GM12875 (cell line): ENCODE measurements around the gene TMEM176A.

Experiments
- H3K4me3 ChIP-seq: one replicate; pipeline ENCODE4 v1.5.1; 2011; ENCODE audit warnings: low read depth, low read length, control low read depth
- TF ChIP-seq, protein P1 (sequence below): IDR thresholded peaks from 2 replicates; pipeline ENCODE4 v1.5.1; 2011; ENCODE audit warnings: low read depth, mild to moderate bottlenecking, control low read depth, inconsistent platforms, low read length, moderate library complexity, borderline replicate concordance; ENCODE audit not compliant: insufficient read depth

The TMEM176A gene

DNA sequence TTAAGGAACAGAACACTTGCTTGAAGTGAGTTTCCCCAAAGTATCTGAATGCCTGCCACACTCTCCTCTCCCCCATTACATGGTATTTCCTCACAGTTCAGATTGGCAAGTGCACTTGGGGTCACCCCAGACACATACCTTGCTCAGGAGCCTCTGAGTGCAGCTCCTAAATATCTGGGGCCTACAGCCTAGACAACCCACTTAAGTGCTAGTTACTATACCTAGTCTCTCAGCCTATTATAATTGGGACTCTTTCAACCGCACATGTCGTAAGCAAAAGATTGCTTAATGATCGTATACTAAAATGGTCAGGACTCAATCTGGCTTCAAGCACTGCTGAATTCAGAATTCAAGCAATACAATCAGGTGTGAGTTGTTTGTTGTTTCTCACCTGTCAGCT, 20.3 kb upstream of the TMEM176A start:
- no peak overlapping the region for H3K4me3 ChIP-seq
- TF ChIP-seq, protein P1, sequence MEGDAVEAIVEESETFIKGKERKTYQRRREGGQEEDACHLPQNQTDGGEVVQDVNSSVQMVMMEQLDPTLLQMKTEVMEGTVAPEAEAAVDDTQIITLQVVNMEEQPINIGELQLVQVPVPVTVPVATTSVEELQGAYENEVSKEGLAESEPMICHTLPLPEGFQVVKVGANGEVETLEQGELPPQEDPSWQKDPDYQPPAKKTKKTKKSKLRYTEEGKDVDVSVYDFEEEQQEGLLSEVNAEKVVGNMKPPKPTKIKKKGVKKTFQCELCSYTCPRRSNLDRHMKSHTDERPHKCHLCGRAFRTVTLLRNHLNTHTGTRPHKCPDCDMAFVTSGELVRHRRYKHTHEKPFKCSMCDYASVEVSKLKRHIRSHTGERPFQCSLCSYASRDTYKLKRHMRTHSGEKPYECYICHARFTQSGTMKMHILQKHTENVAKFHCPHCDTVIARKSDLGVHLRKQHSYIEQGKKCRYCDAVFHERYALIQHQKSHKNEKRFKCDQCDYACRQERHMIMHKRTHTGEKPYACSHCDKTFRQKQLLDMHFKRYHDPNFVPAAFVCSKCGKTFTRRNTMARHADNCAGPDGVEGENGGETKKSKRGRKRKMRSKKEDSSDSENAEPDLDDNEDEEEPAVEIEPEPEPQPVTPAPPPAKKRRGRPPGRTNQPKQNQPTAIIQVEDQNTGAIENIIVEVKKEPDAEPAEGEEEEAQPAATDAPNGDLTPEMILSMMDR = no peak

DNA sequence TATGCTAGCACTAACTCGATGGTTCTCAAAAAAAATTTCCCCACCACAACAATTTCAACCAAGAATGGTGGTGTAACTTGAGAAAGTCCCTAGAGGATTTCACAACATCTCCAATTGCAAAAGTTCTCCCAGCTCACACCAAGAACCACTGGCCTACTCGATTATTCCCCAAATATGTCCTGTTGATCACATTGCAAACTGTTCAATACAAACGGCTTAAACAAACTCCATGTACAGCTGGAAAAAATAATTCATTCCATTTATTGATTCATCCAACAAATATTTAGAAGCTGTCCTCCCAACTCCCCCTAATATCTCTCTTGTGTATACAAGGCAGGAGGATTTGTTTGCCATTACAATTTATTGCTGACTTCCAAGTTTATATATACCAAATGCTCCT, 19.5 kb upstream of the TMEM176A start:
- H3K4me3 ChIP-seq = no peak overlapping the region
- TF ChIP-seq, protein P1 = no peak

DNA sequence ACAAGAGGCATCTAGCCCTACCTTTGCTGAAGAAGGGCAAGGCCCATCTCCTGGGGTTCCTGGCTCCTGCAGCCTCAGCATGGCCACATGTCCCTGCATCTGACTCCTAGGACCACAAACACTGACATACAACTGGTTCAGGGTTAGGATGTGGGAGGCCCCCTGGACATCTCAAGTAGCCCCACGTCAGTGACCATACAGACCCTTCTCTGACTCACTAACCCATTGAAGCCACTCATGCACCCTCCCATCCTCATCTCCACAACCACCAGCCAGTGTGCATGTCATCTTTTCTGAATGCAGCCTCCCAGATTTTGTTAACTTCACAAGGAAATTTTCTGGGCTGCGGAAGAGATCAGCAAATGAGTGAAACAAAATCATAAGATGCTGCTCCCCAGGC, 18.6 kb upstream of the TMEM176A start:
- H3K4me3 ChIP-seq = no peak overlapping the region
- TF ChIP-seq, protein P1 = no peak

DNA sequence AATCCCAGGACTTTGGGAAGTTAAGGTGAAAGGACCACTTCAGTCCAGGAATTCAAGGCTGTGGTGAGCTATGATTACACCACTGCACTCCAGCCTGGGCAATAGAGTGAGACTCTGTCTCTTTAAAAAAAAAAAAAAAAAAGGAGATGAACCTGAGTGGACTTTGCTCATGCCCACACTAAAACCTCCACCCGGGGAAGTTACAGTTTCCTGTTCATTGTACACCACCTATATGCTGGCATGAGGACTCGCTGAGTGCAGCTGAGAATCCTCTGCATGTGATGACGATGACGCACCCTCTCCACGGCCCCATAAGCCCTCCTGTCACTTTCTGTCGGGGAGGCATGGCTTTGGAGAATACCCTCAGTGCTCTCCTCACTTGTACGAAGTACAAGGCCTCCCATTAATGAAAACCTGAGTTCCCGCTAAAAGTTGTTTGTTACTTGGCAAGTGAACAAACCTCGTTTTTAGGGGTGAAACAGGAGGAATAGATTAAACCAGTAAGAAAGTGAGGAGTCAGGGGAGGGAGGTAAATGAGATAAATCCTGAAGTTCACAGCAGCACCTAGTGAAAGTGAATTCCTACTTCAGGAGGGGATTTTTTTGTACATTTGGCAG, 16.3 kb upstream of the TMEM176A start:
- TF ChIP-seq, protein P1 = no peak
- no peak overlapping the region for H3K4me3 ChIP-seq

DNA sequence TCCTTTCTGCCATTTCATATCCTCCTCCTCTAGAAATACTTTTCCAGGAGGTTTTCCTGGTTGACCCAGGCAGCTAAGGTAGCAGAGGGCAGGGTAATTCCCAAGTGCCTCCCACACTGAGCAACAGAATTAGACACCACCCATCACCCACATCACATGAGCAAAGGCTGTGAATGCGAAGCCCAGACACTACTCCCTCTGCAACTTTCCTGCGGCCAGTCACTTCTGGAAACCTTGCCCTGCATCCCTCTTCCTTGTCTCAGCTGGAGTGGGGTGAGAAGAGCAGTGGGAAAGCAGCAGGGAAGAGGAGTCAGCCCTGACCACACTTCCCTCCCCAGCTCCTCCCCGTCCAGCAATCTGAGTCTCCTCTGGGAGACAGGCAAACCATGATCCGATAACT, 15.6 kb upstream of the TMEM176A start:
- TF ChIP-seq, protein P1 = no peak
- no peak overlapping the region for H3K4me3 ChIP-seq

DNA sequence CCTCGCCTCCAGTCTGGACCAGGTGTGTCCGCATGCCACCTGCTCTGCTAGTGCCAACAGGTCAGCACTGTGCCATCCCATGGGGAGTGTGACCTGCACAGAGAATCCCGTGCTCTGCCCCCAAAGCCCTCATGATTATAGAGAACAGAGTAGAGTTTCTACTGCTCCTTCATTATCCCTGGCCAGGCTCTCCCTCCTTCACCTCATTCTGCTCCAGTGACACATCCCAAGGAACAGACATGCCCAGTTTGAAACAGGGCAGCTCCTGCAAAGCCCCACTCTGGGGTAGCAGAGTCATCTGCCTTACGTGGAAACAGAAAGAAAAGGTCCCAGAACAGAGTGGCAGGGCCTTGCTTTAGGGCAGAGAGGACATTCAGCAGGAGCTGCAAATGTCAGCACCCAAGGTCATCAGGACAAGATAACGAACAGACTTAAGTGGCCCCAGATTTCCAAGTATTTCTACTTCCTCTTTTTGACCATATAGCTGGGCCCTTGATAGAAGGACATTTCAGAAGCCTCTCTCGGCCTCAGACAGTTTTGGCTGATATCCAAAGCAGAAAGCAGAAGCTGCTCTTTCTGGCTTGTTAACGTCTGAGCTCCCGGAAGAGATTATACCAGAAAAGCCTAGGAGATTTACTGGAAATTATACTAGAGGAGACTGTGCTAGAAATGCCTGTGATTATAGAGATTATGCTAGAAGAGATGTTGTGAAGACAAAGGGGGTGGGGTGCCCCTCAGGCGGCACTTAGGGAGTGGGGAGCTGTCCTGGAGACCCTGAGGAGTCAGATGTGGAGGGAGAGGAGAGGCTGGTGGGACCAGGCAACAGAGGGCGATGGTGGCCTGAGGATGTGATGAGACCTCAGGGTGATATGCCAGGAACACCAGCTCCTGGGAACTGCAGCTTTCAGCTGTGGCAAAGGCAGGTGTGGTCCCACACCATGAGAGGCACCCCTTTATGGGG, 13.0 kb upstream of the TMEM176A start:
- no peak overlapping the region for H3K4me3 ChIP-seq
- TF ChIP-seq, protein P1 = no peak
